Retinal pigment epithelial cell (primary cell): Measurements from ENCODE around the gene RAD21L1.

Experiments
- DNase-seq: peaks from one replicate; pipeline ENCODE4 v3.0.0-alpha.2; 2010; ENCODE audit warnings: low read depth
- H3K4me3 ChIP-seq: 2 replicates; pipeline ENCODE4 v1.5.1; 2011; ENCODE audit warnings: mild to moderate bottlenecking, low read length, control low read depth, moderate library complexity
- TF ChIP-seq, protein P1 (sequence below): conservative IDR thresholded peaks from 2 replicates; pipeline ENCODE4 v1.5.1; 2011; ENCODE audit warnings: low read depth, low read length, control low read depth, inconsistent platforms

The RAD21L1 gene

GRCh38 chr20:1205802-1206201 lies 20.0 kb upstream of the RAD21L1 start:
- no peak for DNase-seq
- TF ChIP-seq, protein P1, sequence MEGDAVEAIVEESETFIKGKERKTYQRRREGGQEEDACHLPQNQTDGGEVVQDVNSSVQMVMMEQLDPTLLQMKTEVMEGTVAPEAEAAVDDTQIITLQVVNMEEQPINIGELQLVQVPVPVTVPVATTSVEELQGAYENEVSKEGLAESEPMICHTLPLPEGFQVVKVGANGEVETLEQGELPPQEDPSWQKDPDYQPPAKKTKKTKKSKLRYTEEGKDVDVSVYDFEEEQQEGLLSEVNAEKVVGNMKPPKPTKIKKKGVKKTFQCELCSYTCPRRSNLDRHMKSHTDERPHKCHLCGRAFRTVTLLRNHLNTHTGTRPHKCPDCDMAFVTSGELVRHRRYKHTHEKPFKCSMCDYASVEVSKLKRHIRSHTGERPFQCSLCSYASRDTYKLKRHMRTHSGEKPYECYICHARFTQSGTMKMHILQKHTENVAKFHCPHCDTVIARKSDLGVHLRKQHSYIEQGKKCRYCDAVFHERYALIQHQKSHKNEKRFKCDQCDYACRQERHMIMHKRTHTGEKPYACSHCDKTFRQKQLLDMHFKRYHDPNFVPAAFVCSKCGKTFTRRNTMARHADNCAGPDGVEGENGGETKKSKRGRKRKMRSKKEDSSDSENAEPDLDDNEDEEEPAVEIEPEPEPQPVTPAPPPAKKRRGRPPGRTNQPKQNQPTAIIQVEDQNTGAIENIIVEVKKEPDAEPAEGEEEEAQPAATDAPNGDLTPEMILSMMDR = no peak
- no peak overlapping the region for H3K4me3 ChIP-seq

GRCh38 chr20:1206366-1207148 lies 19.3 kb upstream of the RAD21L1 start:
- TF ChIP-seq, protein P1 = no peak
- no peak for DNase-seq
- no peak overlapping the region for H3K4me3 ChIP-seq

- H3K4me3 ChIP-seq = no peak overlapping the region
- TF ChIP-seq, protein P1 = no peak
- no peak for DNase-seq
These were observed 18.5 kb upstream of the RAD21L1 start for GRCh38 chr20:1207293-1207878.

GRCh38 chr20:1209447-1210387 lies 16.1 kb upstream of the RAD21L1 start:
- TF ChIP-seq, protein P1 = peak; percentile 41
- no peak overlapping the region for H3K4me3 ChIP-seq
- DNase-seq = no peak

DNA sequence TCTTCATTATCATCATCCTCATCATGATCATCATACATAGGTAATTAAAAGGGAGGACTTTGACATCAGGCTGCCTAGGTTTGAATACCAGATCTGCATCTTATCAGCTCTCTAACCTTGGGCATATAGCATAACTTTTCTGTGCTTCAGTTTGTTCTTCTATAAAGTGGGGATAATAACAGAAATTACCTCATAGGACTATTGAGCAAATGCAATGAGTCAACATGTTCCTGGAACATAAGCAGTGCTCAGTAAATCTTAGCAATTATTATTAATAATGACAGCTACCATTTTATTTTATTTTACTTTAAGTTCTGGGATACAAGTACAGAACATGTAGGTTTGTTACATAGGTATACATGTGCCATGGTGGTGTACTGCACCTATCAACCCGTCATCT lies 15.3 kb upstream of the RAD21L1 start:
- TF ChIP-seq, protein P1 = no peak
- no peak overlapping the region for H3K4me3 ChIP-seq
- no peak for DNase-seq

DNA sequence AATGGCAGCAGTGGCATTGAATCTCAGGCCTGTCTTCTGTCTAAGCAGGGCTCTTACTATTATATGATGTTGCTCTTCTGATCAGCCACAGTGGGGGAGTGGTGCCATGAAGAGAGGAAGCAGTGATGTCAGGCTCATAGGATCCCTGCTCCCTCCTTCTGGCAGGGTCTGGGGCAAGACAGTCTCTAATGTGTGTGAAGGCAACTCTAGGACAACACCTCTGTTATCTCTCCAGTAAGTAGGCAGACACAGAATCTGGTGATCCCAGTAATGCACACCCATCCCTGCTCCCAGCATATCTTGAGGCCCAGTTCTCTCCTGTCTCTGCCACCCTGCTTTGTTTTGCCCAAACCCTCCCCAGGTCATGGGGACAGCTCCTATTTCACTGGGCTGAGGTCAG lies 13.8 kb upstream of the RAD21L1 start:
- TF ChIP-seq, protein P1 = no peak
- H3K4me3 ChIP-seq = no peak overlapping the region
- DNase-seq = no peak
